SKM-1 treated with dmso at 0.1 percent for 144 hours (cell line): ENCODE results near the gene TOMM70.
A peak's percentile ranks its signal among the peaks of the same experiment; 100 is the strongest.
"Not testable (repeated sequence)": the region's sequence is repeated elsewhere in the genome, so short reads cannot be mapped to it uniquely, and the experiment has no call there.

Experiments
- DNase-seq: peaks from one replicate; lab custom pipeline; 2025; ENCODE audit not compliant: unreplicated experiment; lab: John Stamatoyannopoulos, UW

TOMM70 gene

DNA sequence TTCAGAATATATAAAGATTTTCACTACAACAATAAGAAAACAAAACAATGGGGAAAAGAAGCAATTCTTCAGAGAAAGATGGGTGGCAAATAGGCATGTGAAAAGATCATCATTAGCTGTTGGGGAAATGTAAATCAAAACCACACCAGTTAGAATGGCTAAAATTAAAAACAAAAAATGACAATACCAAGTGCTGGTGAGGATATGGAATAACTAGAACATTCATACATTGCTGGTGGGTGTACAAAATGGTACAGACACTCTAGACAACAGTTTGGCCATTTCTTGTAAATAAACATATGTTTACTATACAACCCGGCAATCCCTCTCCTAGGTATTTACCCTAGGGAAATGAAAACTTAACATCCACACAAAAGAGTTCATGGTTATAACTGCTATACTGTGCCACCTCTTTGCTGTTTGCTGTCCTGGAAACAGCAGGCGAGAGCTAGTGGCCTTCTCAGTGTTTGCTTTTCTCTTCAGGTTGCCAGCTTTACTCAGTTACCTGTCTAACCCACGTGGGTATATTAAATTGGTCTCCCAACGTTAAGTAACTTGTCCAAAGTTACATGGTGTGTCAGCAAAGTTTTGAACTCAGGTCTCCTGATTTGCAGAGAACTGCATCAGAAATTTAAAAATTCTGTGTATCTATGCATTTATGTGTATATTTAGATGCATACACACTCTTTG, 70.9 kb downstream of the TOMM70 start:
- no peak for DNase-seq

DNA sequence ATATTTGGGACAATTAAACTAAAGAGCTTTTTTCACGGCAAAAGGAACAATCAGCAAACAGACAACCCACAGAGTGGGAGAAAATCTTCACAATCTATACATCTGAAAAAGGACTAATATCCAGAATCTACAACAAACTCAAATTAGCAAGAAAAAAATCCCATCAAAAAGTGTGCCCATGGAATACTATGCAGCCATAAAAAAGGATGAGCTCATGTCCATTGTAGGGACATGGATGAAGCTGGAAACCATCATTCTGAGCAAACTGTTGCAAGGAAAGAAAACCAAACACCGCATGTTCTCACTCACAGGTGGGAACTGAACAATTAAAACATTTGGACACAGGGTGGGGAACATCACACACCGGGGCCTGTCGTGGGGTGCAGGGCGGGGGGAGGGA, 73.5 kb downstream of the TOMM70 start:
- DNase-seq: not testable (repeated sequence)

DNA sequence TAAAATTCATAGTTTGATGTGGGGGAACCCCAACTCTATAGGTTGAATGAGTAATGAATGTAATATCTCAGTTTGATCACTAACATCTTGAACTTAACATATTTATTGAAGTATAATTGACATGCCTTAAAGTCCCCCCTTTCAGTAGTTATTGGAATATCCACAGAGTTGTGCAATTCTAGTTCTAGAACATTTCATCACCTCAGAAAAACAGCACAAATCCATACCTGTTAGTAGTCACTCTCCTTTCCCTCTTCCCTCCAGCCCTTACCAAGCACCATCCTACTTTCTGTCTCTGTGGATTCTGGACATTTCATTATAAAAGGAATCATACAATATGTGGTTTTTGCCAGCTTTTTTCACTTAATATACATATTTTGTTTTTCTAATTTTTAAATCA, 75.1 kb downstream of the TOMM70 start:
- DNase-seq: no peak

DNA sequence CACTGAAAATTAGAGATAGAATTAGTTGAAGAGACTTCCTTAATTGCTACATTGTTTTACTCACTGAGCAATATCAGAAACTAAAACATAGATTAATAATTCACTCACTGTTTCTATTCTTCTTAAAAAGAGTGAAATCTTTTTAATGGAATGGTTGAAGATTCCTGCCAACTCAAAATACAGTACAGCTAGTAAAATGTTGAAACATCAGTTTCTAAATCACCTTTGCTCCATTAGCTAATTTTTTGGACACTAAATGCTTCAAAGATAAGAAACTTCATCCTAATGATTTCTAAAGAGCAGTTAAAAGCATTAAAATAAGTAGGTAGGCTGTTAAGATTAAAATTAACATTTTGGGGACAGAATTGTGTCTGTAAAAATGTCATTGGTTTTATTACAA, 76.8 kb downstream of the TOMM70 start:
- DNase-seq: no peak

DNA sequence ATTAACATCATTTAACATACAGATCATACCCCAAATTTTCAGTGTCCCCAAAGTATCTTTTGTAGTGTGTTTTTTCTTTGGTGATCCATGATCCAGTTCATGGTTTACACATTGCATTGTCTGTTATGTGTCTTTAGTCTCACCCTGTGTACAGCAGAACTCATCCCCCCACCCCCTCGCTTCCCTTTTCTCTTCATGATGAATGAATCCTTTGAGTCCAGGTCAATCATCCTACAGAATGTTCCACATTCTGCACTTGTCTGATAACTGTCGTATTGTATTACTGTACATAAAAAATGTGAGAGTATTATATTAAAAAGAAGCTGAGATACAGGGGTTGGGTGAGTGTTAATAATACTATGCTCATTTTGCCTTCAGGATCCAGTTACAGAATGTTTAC, 80.9 kb downstream of the TOMM70 start:
- no peak for DNase-seq

DNA sequence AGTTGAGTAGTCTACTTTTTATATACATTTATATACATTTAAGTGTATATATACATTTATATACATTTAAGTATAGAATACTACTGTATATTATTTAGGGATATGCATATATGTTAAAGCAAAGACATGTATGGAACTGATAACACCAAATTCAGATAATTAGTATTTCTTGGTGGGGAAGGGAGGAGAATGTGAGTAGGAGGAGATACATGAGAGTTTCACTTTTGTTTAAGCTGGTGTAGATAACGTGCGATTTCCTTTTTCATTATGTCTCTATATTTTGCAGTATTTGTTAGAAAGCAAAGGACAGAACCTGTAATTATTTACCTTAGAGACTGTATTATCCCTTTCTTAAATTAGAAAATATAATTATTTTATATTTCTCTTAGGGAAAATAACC, 83.0 kb downstream of the TOMM70 start:
- no peak for DNase-seq

DNA sequence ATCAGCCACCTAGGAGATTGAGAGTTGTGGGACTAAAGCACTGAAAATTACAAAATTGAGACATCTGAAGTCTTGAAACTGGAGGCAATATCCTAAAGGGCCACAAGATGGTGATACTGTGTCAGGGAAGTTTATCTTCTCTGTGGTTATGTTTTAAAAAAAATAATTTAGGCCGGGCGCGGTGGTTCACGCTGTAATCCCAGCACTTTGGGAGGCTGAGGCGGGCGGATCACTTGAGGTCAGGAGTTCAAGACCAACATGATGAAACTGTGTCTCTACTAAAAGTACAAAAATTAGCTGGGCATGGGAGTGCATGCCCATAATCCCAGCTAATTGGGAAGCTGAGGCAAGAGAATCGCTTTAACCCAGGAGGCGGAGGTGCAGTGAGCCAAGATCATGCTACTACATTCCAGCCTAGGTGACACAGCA, 84.2 kb downstream of the TOMM70 start:
- peak; percentile 49 for DNase-seq
